ENCODE data around the gene CXCL16. TPM values are rescaled to one million over a fixed set of nuclear protein-coding genes. Genes with fewer than 3 reads are reported as not detected.

Gene CXCL16
- total and polyA plus RNA-seq, 8 donors: 14.2 to 147 (median 16.9) TPM

DNA sequence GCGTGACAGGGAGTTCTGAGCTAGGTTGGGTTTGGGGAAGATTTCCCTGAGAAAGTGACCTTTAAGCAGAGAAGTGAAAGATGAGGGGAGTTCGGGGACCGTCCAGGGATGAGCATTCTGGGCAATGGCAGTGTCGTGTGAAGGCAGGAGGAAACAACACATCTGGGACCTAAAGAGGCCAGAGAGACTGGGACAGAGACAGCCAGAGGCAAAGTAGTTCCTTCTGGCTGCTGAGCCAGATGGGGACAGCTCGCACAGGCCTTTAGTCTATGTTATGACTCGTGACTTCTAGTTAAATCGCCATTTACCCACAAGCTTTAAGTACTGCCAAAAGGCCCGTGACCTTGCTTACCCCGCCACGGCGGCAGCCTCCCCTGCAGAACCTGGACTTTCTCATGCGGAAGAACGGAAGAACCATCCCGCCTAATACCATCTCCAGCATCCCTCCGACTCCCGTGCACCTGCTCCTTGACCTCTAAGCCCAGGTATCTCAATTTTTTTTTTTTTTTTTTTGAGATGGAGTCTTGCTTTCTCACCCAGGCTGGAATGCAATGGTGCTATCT lies 17.0 kb downstream of the CXCL16 start:
- ATAC-seq: no peak

DNA sequence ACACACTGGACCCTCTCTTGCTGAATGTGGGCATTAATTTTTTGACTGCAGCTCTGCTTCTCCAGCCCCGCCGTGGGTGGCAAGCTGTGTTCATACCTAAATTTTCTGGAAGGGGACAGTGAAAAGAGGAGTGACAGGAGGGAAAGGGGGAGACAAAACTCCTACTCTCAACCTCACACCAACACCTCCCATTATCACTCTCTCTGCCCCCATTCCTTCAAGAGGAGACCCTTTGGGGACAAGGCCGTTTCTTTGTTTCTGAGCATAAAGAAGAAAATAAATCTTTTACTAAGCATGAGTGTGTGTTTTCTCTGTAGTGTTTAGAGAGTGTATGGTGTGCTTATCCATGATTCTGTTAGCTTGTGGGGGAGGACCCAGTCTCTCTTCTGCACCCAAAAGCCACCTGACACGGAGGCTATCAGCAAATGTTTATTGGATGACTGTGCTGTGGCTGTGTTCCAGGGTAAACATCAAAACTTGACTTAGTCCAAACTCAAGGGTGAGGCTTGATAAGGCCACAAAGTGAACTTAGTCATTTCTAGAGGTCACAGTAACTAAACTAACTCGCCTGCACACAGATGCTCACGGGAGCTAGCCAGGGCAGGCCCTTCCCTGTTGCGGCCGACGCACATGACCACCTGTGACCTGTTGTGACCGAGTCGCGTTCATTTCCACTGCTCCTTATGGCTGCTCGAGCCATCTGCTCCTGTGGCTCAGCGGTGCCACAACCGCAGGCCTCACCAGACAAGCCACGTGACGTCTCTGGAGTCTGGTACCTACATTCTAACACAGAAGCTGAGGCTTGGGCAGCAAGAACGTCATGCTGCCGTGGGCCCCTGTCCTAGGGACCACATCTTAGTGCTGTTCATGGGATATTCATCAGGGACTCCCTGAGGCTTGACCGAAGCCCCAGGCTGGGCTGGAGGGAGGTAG lies 18.3 kb downstream of the CXCL16 start:
- intact Hi-C loops (cut with DNase I): no loop called here
- peak overlapping the region; percentile 55 to 59 for H3K27ac ChIP-seq

More for the DNA sequence above, 17.0 kb downstream of the CXCL16 start:
- intact Hi-C loops (cut with DNase I): no loop called here
- TF ChIP-seq, protein P1, sequence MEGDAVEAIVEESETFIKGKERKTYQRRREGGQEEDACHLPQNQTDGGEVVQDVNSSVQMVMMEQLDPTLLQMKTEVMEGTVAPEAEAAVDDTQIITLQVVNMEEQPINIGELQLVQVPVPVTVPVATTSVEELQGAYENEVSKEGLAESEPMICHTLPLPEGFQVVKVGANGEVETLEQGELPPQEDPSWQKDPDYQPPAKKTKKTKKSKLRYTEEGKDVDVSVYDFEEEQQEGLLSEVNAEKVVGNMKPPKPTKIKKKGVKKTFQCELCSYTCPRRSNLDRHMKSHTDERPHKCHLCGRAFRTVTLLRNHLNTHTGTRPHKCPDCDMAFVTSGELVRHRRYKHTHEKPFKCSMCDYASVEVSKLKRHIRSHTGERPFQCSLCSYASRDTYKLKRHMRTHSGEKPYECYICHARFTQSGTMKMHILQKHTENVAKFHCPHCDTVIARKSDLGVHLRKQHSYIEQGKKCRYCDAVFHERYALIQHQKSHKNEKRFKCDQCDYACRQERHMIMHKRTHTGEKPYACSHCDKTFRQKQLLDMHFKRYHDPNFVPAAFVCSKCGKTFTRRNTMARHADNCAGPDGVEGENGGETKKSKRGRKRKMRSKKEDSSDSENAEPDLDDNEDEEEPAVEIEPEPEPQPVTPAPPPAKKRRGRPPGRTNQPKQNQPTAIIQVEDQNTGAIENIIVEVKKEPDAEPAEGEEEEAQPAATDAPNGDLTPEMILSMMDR (IDR thresholded peaks at IDR 0.05): no peak
- H3K27ac ChIP-seq: no peak overlapping the region
- no peaks in the 10 kb centered on the region for H3K27me3 ChIP-seq
- no peak overlapping the region for H3K4me3 ChIP-seq
- no peak for DNase-seq
- H3K36me3 ChIP-seq: peaks cover 0 to 42% of the 10 kb centered on the region in 2 donors
- no peaks in the 10 kb centered on the region for H3K9me3 ChIP-seq
- peaks cover 0 to 68% of the 10 kb centered on the region in 2 donors for H3K4me1 ChIP-seq

DNA sequence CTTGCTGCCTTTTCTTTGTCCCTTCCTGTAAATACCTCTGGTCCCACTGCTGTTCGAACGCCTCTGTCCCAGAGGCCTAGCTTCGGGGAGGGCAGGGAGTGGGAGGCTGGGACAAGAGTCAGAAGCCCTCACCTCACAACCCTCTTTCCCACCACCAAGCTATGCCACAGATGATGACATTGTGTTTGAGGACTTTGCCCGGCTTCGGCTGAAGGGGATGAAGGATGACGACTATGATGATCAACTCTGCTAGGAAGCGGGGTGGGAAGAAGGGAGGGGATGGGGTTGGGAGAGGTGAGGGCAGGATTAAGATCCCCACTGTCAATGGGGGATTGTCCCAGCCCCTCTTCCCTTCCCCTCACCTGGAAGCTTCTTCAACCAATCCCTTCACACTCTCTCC lies 18.9 kb downstream of the CXCL16 start:
- H3K27ac ChIP-seq: peak overlapping the region; percentile 55 to 59
- H3K4me1 ChIP-seq: peaks cover 0 to 69% of the 10 kb centered on the region in 2 donors
- peaks cover 0 to 62% of the 10 kb centered on the region in 2 donors for H3K36me3 ChIP-seq
- no peak for ATAC-seq
- no peak for DNase-seq
- intact Hi-C loops (cut with DNase I): no loop called here
- TF ChIP-seq, protein P1 (IDR thresholded peaks at IDR 0.05): no peak
- H3K9me3 ChIP-seq: no peaks in the 10 kb centered on the region
- no peak overlapping the region for H3K4me3 ChIP-seq
- no peaks in the 10 kb centered on the region for H3K27me3 ChIP-seq

More for the DNA sequence above, 18.3 kb downstream of the CXCL16 start:
- H3K4me1 ChIP-seq: peaks cover 0 to 68% of the 10 kb centered on the region in 2 donors
- DNase-seq (peak in 3 of 4 donors; percentile 72 to 87 (median 85)), ATAC-seq (peak; percentile 89)
- H3K27me3 ChIP-seq: no peaks in the 10 kb centered on the region
- H3K4me3 ChIP-seq: no peak overlapping the region
- H3K9me3 ChIP-seq: no peaks in the 10 kb centered on the region
- TF ChIP-seq, protein P1 (IDR thresholded peaks at IDR 0.05): no peak
- peaks cover 0 to 55% of the 10 kb centered on the region in 2 donors for H3K36me3 ChIP-seq

DNA sequence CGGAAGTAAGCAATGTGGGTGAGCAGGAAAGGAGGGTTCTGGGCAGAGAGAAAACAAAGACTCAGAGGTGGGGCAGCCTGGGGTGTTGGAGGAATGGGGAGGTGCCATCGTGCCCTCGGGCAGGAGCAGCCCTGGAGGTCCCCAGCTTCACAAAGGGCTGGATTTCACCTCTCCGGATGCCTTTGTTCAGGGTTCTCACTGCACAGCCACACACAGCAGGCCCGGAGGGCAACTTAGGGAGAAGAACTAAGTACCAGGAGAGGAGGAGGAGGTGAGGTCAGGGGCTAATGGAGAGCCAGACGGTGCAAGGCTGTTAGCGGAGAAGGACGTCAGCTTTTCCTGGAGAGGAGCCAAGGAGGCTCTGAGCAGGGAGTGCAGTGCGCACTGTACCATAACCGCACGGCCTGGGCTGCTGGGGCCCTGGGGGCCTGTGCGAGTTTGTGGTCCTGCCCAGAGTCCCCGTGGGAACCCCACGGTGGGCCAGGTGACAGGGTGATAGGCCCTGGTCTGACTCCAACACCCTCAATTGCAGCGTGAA lies 20.0 kb downstream of the CXCL16 start:
- H3K27ac ChIP-seq: peak overlapping the region in 1 of 2 donors; percentile 33
- peaks cover 0 to 63% of the 10 kb centered on the region in 2 donors for H3K36me3 ChIP-seq
- no peaks in the 10 kb centered on the region for H3K9me3 ChIP-seq
- intact Hi-C loops (cut with DNase I): no loop called here
- TF ChIP-seq, protein P1 (IDR thresholded peaks at IDR 0.05): no peak
- no peak for DNase-seq
- no peak overlapping the region for H3K4me3 ChIP-seq
- ATAC-seq: peak; percentile 16
- H3K4me1 ChIP-seq: peaks cover 0 to 66% of the 10 kb centered on the region in 2 donors
- H3K27me3 ChIP-seq: no peaks in the 10 kb centered on the region

DNA sequence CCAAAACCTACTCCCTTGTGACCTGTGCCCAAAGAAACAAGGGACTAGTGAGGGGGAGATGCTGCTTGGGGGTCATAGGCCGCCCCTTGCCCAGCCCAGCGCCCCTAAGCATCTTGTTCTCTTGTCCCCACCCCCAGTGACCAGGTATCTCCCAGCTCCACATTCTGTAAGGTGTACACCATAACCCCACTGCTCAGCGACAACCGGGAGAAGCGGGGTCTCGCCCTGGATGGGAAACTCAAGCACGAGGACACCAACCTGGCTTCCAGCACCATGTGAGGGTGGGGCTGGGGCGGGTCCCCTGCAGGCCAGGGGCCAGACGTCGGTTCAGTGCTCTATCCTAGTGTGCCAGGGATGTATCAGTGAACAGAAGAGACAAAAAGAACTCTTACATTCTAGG lies 20.6 kb downstream of the CXCL16 start:
- Histone ChIP-seq H3K4me3 (no peak overlapping the region), H3K27ac (no peak overlapping the region), H3K36me3 (peaks cover 0 to 63% of the 10 kb centered on the region in 2 donors), H3K27me3 (no peaks in the 10 kb centered on the region), H3K4me1 (peaks cover 0 to 66% of the 10 kb centered on the region in 2 donors), H3K9me3 (no peaks in the 10 kb centered on the region)
- TF ChIP-seq, protein P1 (IDR thresholded peaks at IDR 0.05): no peak
- ATAC-seq (no peak), DNase-seq (no peak)
- intact Hi-C loops (cut with DNase I): no loop called here

Measured in left lung (tissue), 10 donors.